K562 (cell line): ENCODE results near the gene TMEM184B. TPM values are rescaled to one million over a fixed set of nuclear protein-coding genes. Genes with fewer than 3 reads are reported as not detected.

ENCODE experiments used
- CCNT2 ChIP-seq: IDR thresholded peaks from 2 replicates; pipeline ENCODE4 v1.6.1; 2011; ENCODE audit warnings: borderline replicate concordance, low read depth, mild to moderate bottlenecking, moderate library complexity, mixed read lengths, low read length; ENCODE audit not compliant: insufficient read length; ENCODE audit errors: extremely low read depth
- CHAMP1 ChIP-seq: fragments of 450-650 bp; IDR thresholded peaks from 2 replicates; pipeline ENCODE4 v1.6.1; 2016; ENCODE audit warnings: mild to moderate bottlenecking
- CTCFL ChIP-seq: IDR thresholded peaks from 2 replicates; pipeline ENCODE4 v1.6.1; 2011; ENCODE audit warnings: borderline replicate concordance, low read depth, mild to moderate bottlenecking, moderate library complexity, low read length; ENCODE audit not compliant: insufficient read depth, poor library complexity, severe bottlenecking
- EP400 ChIP-seq: fragments of 450-650 bp; IDR thresholded peaks from 2 replicates; pipeline ENCODE4 v1.6.1; 2017; ENCODE audit warnings: antibody characterized with exemption, mild to moderate bottlenecking, moderate library complexity
- EZH2 ChIP-seq: IDR thresholded peaks from 2 replicates; pipeline ENCODE4 v1.6.1; 2012; ENCODE audit warnings: low read depth, mild to moderate bottlenecking, inconsistent platforms, low read length, borderline replicate concordance
- FOXK2 ChIP-seq, 2 experiments: fragments of 450-650 bp; IDR thresholded peaks in 1 of 2; conservative IDR thresholded peaks in 1 of 2; 2 replicates each; pipeline ENCODE4 v1.6.1; 2016; ENCODE audit warnings: low read depth in 2 of 2, mild to moderate bottlenecking in 1 of 2
- HMG20A ChIP-seq: fragments of 450-650 bp; formaldehyde crosslinking; conservative IDR thresholded peaks from 2 replicates; pipeline ENCODE4 v1.4.0; 2020; ENCODE audit warnings: mild to moderate bottlenecking, mixed read lengths
- HSF4 ChIP-seq: fragments of 250-450 bp; sonication (Bioruptor Pico); IDR thresholded peaks from 2 replicates; pipeline ENCODE4 v2.1.2; 2022; ENCODE audit warnings: mild to moderate bottlenecking, moderate library complexity, borderline replicate concordance
- KDM2B ChIP-seq: fragments of 250-450 bp; sonication (Bioruptor Pico); IDR thresholded peaks from 2 replicates; pipeline ENCODE4 v1.8.0; 2021; ENCODE audit warnings: mild to moderate bottlenecking, moderate library complexity
- KDM5B ChIP-seq: fragments of 200-600 bp; sonication (generic); IDR thresholded peaks from 2 replicates; pipeline ENCODE4 v1.6.1; 2012; ENCODE audit warnings: low read depth, mild to moderate bottlenecking, moderate library complexity, low read length, control low read depth, inconsistent platforms; ENCODE audit not compliant: insufficient replicate concordance
- NONO ChIP-seq, 2 experiments: fragments of 200-400 bp in 1 of 2; fragments of 450-650 bp in 1 of 2; formaldehyde crosslinking in 1 of 2; IDR thresholded peaks; 2 replicates each; pipeline ENCODE4 v1.6.1; 2017; ENCODE audit warnings: low read depth in 2 of 2, mild to moderate bottlenecking in 2 of 2, moderate library complexity in 2 of 2, low read length in 1 of 2
- NR3C1 ChIP-seq: sonication (generic); formaldehyde crosslinking; IDR thresholded peaks from 2 replicates; pipeline ENCODE4 v1.8.1; 2022; ENCODE audit warnings: missing genetic modification reagents
- PRPF4 ChIP-seq: fragments of 200-400 bp; formaldehyde crosslinking; IDR thresholded peaks from one replicate; pipeline ENCODE4 v1.6.1; 2017; ENCODE audit warnings: low read length, low read depth, mild to moderate bottlenecking; ENCODE audit not compliant: insufficient read depth, poor library complexity, severe bottlenecking
- PTTG1 ChIP-seq: fragments of 450-650 bp; IDR thresholded peaks from 2 replicates; pipeline ENCODE4 v1.6.1; 2016; ENCODE audit warnings: low read depth, mild to moderate bottlenecking, missing genetic modification characterization, missing compliant biosample characterization
- SMARCE1 ChIP-seq: fragments of 450-650 bp; IDR thresholded peaks from 2 replicates; pipeline ENCODE4 v1.7.1; 2016; ENCODE audit warnings: mild to moderate bottlenecking
- SPI1 ChIP-seq: IDR thresholded peaks from 2 replicates; pipeline ENCODE4 v1.6.1; 2011; ENCODE audit warnings: low read depth, low read length, control low read depth, borderline replicate concordance
- STAT5A ChIP-seq: IDR thresholded peaks from 2 replicates; pipeline ENCODE4 v1.6.1; 2012; ENCODE audit warnings: low read length, inconsistent platforms, borderline replicate concordance
- TRIM24 ChIP-seq, 2 experiments: fragments of 450-650 bp; IDR thresholded peaks; 2 replicates each; pipeline ENCODE4 v1.6.1; 2016
- YBX1 ChIP-seq: fragments of 450-650 bp; IDR thresholded peaks from 2 replicates; pipeline ENCODE4 v1.7.1; 2016; ENCODE audit warnings: mild to moderate bottlenecking
- ZBTB9 ChIP-seq: fragments of 450-650 bp; formaldehyde crosslinking; IDR thresholded peaks from 2 replicates; pipeline ENCODE4 v1.4.0; 2020; ENCODE audit warnings: mild to moderate bottlenecking, moderate library complexity
- ZNF140 ChIP-seq: fragments of 250-450 bp; sonication (Bioruptor Pico); IDR thresholded peaks from 2 replicates; pipeline ENCODE4 v1.8.0; 2021; ENCODE audit warnings: moderate library complexity, mild to moderate bottlenecking, inconsistent platforms
- ZNF143 ChIP-seq: sonication (generic); formaldehyde crosslinking; IDR thresholded peaks from 2 replicates; pipeline ENCODE4 v1.9.0; 2022; ENCODE audit warnings: mild to moderate bottlenecking, missing genetic modification reagents
- ZNF780A ChIP-seq: fragments of 250-450 bp; sonication (Bioruptor Pico); IDR thresholded peaks from 2 replicates; pipeline ENCODE4 v1.5.0; 2021; ENCODE audit warnings: mild to moderate bottlenecking
- polyA plus RNA-seq, 8 experiments: library from polyadenylated mRNA; depleted of rRNA in 4 of 8; stranded (reverse) in 5 of 8; unstranded in 3 of 8; fragments of >200 nt; fragmentation: Nextera tagmentation in 2 of 8; fragmentation: Illumina TruSeq in 1 of 8; extraction: Ambion mirVana in 2 of 8; extraction: Trizol in 1 of 8; gene quantifications; 2 replicates each; pipeline versions ENCODE4 v1.2.1 to v1.2.3, GENCODE V29; 2011 to 2014; ENCODE audit warnings: inconsistent platforms in 1 of 8, missing spikeins in 1 of 8
- total RNA-seq, 7 experiments: library from RNA; depleted of rRNA in 6 of 7; stranded (reverse); fragments of >200 nt in 6 of 7; fragmentation: Illumina TruSeq in 2 of 7; extraction: Trizol in 2 of 7; gene quantifications; 2 replicates each; pipeline versions ENCODE4 v1.2.1 to v1.2.3, GENCODE V29; 2011 to 2021; ENCODE audit warnings: low replicate concordance in 1 of 7

Gene TMEM184B
- total and polyA plus RNA-seq, 9 of the 15 experiments (the other 6 are each of a cell fraction or from before 2014, with no cell fraction given), result 0.31 to 25.1 (median 6.2) TPM

GRCh38 chr22:38214302-38215056, 58.3 kb downstream of the TMEM184B start (continued):
- no peak for TF ChIP-seq FOXK2 (conservative IDR thresholded peaks at IDR 0.05 in 1 of 2, IDR thresholded peaks at IDR 0.05 in 1 of 2; ENCODE audit: low read depth in 2 of 2)
- TF ChIP-seq KDM2B (CRISPR knock-in tag), result no peak
- TF ChIP-seq PTTG1 (tag), result no peak
- no peak for TF ChIP-seq HSF4 (CRISPR knock-in tag)
- no peak for TF ChIP-seq ZNF143 (CRISPR knock-in tag)
- no peak for TF ChIP-seq TRIM24 (IDR thresholded peaks at IDR 0.05)
- TF ChIP-seq PRPF4, result no peak
- TF ChIP-seq KDM5B, result peak; percentile 29
- no peak for TF ChIP-seq NR3C1 (CRISPR knock-in tag)
- TF ChIP-seq SMARCE1, result no peak
- peak in 1 of 2 experiments; percentile 65; a peak in 2 of 4 replicates for TF ChIP-seq NONO (IDR thresholded peaks at IDR 0.05; ENCODE audit: low read depth in 2 of 2, low read length in 1 of 2)
- no peak for TF ChIP-seq YBX1
- TF ChIP-seq ZNF140 (CRISPR knock-in tag), result no peak
- no peak for TF ChIP-seq EZH2
- TF ChIP-seq STAT5A, result no peak
- TF ChIP-seq EP400, result peak; percentile 24; the same call in 1 of the 2 replicates
- TF ChIP-seq HMG20A, result no peak
- no peak for TF ChIP-seq ZNF780A (CRISPR knock-in tag)
- TF ChIP-seq CCNT2, result peak; percentile 78
- TF ChIP-seq ZBTB9 (CRISPR knock-in tag), result peak; percentile 53; the same call in 1 of the 2 replicates
- no peak for TF ChIP-seq CHAMP1
- no peak; the same call in 1 of the 2 replicates for TF ChIP-seq SPI1
- no peak for TF ChIP-seq CTCFL
